ENCODE data around the gene KCNK5. TPM values are rescaled to one million over a fixed set of nuclear protein-coding genes. Genes with fewer than 3 reads are reported as not detected.

The KCNK5 gene
- total RNA-seq, 2 donors from 2014 or later = 16.9 to 31.0 TPM

DNA sequence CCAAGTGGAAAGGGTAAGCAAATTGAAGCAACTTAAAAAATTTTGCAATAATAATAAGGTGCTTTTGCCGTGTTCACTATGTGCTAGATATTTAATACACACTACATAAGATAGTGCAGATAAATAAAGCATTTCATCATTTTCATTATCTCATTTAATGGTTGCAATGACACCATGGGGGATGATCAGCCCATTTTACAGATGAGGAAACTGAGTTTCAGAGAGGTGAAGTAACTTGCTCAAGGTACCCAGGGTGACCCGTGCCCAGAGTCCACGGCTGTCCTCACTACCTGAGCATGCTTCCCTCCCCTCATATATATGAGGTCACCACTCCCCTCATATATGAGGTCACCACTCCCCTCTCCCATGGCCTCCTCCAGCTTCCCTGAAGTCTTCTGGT is 7.5 kb upstream of the KCNK5 start:
- Histone ChIP-seq H3K36me3 (replicated peaks in 1 of 2; ENCODE audit: insufficient read depth in 1 of 2, low read depth in 2 of 2) (no peaks in the 10 kb centered on the region), H3K27ac (no peak overlapping the region), H3K9me3 (no peaks in the 10 kb centered on the region), H3K27me3 (no peaks in the 10 kb centered on the region), H3K4me1 (no peaks in the 10 kb centered on the region), H3K4me3 (no peak overlapping the region)
- ATAC-seq (no peak), DNase-seq (no peak)
- intact Hi-C loops (cut with DNase I) = no loop called here
- no peak for TF ChIP-seq POLR2A (IDR thresholded peaks at IDR 0.05)
- TF ChIP-seq, protein P1, sequence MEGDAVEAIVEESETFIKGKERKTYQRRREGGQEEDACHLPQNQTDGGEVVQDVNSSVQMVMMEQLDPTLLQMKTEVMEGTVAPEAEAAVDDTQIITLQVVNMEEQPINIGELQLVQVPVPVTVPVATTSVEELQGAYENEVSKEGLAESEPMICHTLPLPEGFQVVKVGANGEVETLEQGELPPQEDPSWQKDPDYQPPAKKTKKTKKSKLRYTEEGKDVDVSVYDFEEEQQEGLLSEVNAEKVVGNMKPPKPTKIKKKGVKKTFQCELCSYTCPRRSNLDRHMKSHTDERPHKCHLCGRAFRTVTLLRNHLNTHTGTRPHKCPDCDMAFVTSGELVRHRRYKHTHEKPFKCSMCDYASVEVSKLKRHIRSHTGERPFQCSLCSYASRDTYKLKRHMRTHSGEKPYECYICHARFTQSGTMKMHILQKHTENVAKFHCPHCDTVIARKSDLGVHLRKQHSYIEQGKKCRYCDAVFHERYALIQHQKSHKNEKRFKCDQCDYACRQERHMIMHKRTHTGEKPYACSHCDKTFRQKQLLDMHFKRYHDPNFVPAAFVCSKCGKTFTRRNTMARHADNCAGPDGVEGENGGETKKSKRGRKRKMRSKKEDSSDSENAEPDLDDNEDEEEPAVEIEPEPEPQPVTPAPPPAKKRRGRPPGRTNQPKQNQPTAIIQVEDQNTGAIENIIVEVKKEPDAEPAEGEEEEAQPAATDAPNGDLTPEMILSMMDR (IDR thresholded peaks at IDR 0.05) = no peak
- WGBS, 2 donors = 84 to 91% methylated on average over 3 of the region's 3 CpGs

DNA sequence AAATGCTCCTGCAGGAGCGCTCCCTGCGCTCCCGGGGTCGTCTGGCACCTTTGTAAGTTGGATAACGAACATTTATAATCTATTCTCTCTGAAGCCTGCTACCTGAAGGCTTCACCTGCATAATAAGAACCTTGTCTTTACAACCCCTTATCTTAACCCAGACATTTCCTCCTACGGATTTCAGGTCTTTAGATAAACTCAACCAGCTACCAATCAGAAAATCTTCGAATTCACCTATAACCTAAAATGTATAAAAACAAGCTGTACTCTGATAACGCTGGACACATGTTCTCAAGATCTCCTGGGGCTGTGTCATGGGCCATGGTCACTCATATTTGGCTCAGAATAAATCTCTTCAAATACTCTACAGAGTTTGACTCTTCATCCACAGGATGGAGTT is 4.1 kb upstream of the KCNK5 start:
- ATAC-seq = no peak
- H3K27me3 ChIP-seq = no peaks in the 10 kb centered on the region
- no peaks in the 10 kb centered on the region for H3K36me3 ChIP-seq (replicated peaks in 1 of 2; ENCODE audit: insufficient read depth in 1 of 2, low read depth in 2 of 2)
- TF ChIP-seq, protein P1 (IDR thresholded peaks at IDR 0.05) = no peak
- no peak for TF ChIP-seq POLR2A (IDR thresholded peaks at IDR 0.05)
- WGBS, 2 donors = 75 to 83% methylated on average over 8 of the region's 8 CpGs
- no peak for DNase-seq
- no peak overlapping the region for H3K4me3 ChIP-seq
- H3K4me1 ChIP-seq = peaks cover 9% of the 10 kb centered on the region
- intact Hi-C loops (cut with DNase I) = no loop called here
- no peaks in the 10 kb centered on the region for H3K9me3 ChIP-seq
- no peak overlapping the region for H3K27ac ChIP-seq

DNA sequence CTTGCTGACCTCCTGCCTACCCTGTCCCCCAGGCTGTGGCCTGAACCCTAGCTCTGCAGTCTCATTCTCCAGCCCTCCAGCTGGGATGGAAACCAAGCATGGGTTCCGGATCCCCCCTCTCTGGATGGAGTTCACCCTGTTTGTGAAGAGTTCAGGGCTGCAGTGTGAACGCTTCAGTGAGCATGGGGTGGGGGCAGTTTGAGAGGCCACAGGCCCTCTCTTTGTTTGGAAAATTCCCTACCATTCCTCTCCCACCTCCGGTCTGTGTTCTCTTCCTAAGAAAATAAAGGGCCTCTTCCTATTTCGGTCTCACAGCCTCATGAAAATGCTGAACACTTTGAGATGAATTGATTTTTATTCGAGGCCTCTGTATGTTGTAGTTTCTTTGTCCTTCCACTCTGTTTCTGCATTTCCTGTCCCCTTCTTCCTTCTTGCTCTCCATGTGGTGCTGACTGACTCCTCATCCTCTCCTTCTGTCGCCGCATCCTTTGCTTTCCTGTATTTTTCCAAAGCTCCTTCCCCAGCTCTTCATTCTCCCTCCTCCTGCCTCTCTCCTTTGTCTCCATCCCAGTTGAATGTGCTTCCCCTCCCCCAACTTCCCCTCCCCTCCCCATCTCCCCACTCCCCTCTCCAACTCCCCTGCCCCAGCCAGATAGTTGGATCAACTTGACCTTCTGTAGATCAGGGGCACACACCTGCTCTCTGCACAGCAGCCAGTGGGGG is 2.4 kb upstream of the KCNK5 start:
- no peaks in the 10 kb centered on the region for H3K9me3 ChIP-seq
- DNase-seq (no peak), ATAC-seq (no peak)
- H3K4me1 ChIP-seq = peaks cover 20% of the 10 kb centered on the region
- no peak overlapping the region for H3K4me3 ChIP-seq
- intact Hi-C loops (cut with DNase I) = no loop called here
- no peak overlapping the region for H3K27ac ChIP-seq
- no peaks in the 10 kb centered on the region for H3K27me3 ChIP-seq
- WGBS, 2 donors = 85 to 87% methylated on average over 6 to 7 of the region's 7 CpGs
- H3K36me3 ChIP-seq (replicated peaks in 1 of 2; ENCODE audit: insufficient read depth in 1 of 2, low read depth in 2 of 2) = no peaks in the 10 kb centered on the region
- TF ChIP-seq, protein P1 (IDR thresholded peaks at IDR 0.05) = no peak
- no peak for TF ChIP-seq POLR2A (IDR thresholded peaks at IDR 0.05)

DNA sequence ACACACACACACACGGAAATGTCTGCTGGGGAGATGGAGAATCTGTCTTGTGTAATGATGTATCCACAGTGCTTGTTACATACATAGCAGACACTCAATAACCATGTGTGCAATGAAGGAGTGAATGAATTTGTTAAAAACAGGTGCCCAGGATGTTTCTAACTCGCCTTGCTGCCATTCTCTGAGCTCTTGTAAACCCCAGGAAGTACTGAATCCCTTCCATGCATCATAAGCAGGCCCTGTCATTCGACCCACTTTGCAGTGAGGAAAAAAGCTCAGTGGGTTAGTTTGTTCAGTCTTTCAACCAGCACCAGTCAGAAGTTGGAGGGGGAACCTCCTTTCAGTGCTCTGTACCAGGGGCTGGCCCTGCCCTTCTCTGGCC is 1.4 kb upstream of the KCNK5 start:
- no peak overlapping the region for H3K4me3 ChIP-seq
- H3K4me1 ChIP-seq = peaks cover 20% of the 10 kb centered on the region
- ATAC-seq (no peak), DNase-seq (no peak)
- no peaks in the 10 kb centered on the region for H3K27me3 ChIP-seq
- TF ChIP-seq, protein P1 (IDR thresholded peaks at IDR 0.05) = no peak
- no peaks in the 10 kb centered on the region for H3K9me3 ChIP-seq
- H3K27ac ChIP-seq = no peak overlapping the region
- intact Hi-C loops (cut with DNase I) = no loop called here
- 85 to 88% methylated on average over 3 of the region's 3 CpGs for WGBS, 2 donors
- H3K36me3 ChIP-seq (replicated peaks in 1 of 2; ENCODE audit: insufficient read depth in 1 of 2, low read depth in 2 of 2) = no peaks in the 10 kb centered on the region
